A549 treated with Mapracorat at 1 μM for 4 hours (cell line): ENCODE data around the gene CASP7. TPM values are rescaled to one million over a fixed set of nuclear protein-coding genes. Genes with fewer than 3 reads are reported as not detected.

Source experiments
- total RNA-seq: library from RNA; stranded (reverse); fragments of 200-300 nt; extraction: Qiagen RNA extraction; gene quantifications from 5 replicates; pipeline ENCODE4 v1.2.3, GENCODE V29; 2022

The CASP7 gene
- total RNA-seq = 26.6 to 33.8 TPM (median 29.3 TPM) in 5 replicates

DNA sequence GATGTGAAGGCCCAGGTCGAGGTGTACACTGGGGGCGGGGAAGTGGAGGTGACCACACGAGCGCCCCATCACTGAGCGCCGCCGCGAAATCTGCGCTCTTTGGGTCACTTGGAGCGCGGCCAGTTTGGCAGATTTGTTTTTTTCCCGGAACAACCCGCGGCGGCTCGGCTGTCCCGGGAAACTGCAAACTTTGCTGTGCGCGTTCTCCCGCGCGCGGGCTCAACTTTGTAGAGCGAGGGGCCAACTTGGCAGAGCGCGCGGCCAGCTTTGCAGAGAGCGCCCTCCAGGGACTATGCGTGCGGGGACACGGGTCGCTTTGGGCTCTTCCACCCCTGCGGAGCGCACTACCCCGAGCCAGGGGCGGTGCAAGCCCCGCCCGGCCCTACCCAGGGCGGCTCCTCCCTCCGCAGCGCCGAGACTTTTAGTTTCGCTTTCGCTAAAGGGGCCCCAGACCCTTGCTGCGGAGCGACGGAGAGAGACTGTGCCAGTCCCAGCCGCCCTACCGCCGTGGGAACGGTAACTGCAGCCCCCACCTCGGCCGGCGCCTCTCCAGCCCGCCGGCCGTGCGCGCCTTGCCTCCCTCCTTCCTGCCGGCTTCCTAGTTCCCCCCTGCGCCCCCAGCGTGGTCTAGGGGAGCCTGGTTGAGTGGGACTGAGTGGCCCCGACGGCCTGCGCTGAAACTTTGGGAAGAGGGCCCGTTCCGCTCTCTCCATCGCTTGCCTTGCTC, at the start of gene CASP7:
CASP7 (plus strand) TSS at position 450 of the 727 bp plus-strand sequence. CDS start 17,582 bp downstream, outside the sequence.

DNA sequence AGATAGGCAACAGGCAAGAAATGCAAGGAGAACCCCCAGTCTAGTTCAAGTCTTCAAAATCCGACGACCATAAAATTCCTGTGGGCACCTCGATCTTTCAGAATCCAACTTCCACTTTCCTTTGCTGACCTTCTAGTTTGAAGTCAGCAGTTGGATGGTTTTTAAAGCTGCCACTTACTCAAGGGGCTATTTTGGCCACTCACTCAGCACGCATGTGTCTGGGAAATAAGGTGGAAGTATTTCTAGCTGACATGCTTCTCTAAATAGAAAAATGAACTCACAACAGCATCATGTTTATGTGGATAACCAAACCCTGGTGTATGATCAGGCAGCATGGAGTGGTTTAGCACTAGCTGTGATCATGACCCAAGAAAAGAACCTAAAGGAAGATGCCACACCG, 15.8 kb upstream of the CASP7 start, which contains the start of gene NRAP:
NRAP (minus strand) TSS at position 134 of the 400 bp plus-strand sequence. CDS start 159 bp downstream, outside the sequence.

DNA sequence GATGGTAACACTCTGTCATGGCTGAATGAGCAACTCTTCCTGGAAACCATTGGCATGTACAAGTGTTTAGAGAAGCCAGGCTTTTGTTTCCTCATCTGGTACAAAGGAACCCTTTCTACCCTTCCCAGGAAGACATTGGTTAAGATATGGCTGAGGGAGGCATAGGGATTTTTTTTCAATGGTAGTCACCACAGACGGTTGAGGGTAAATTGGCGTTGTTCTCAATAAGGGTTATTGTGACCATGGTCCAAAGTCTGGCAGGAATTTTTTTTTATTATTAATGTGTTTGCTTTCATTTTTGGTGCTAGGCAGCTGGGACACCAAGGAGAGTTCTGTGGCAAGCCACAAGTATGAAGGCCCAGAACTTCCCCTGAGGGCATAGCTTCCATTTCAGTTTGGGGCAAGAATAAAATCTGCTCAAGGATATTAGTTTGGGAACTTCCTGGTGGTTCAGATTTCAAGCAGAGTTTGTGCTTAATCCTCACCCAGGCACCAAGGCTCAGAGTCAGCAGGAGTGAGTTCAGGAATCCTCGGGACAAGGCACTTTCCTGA, 71.5 kb downstream of the CASP7 start, which contains the start of gene PLEKHS1:
PLEKHS1 (plus strand) TSS at position 502 of the 552 bp plus-strand sequence. CDS start 3,596 bp downstream, outside the sequence.

Other genes with a start within 250 kb of the CASP7 start
- gene HABP2, start 126.9 kb upstream of the CASP7 start, total RNA-seq = 0.04 to 0.13 TPM (median 0.09 TPM) in 4 of 5 replicates, not detected in the other
- gene NRAP, start 15.9 kb upstream of the CASP7 start, total RNA-seq = not detected in 5 replicates
- 0.04 to 0.06 TPM (median 0.05 TPM) in 3 of 5 replicates, not detected in the others for gene PLEKHS1, start 71.8 kb downstream of the CASP7 start, total RNA-seq
- 8.6 to 10.2 TPM (median 9.6 TPM) in 5 replicates for gene DCLRE1A, start 174.2 kb downstream of the CASP7 start, total RNA-seq
- gene NHLRC2, start 174.7 kb downstream of the CASP7 start, total RNA-seq = 5.1 to 8.0 TPM (median 7.0 TPM) in 5 replicates